HepG2 (cell line): Measurements from ENCODE around the gene CRKL. TPM values are rescaled to one million over a fixed set of nuclear protein-coding genes. Genes with fewer than 3 reads are reported as not detected.
A peak's percentile ranks its signal among the peaks of the same experiment; 100 is the strongest.

Source experiments
- ARNT ChIP-seq: fragments of 450-650 bp; IDR thresholded peaks from 2 replicates; pipeline ENCODE4 v1.6.1; 2017
- ATF7-NPFF ChIP-seq: sonication (generic); formaldehyde crosslinking; IDR thresholded peaks from 2 replicates; pipeline ENCODE4 v1.8.1; 2023; ENCODE audit warnings: mild to moderate bottlenecking, low read depth, missing genetic modification reagents, moderate library complexity
- CEBPB ChIP-seq: IDR thresholded peaks from 2 replicates; pipeline ENCODE4 v1.6.1; 2011; ENCODE audit warnings: low read depth, low read length, improper control_type of control experiment, borderline replicate concordance
- CHCHD3 ChIP-seq: sonication (generic); formaldehyde crosslinking; IDR thresholded peaks from 2 replicates; pipeline ENCODE4 v1.8.0; 2022; ENCODE audit warnings: mild to moderate bottlenecking, missing genetic modification reagents, moderate library complexity
- ETV5 ChIP-seq: IDR thresholded peaks from 2 replicates; pipeline ENCODE4 v1.6.1; 2018; ENCODE audit warnings: missing biosample characterization, missing genetic modification reagents, inconsistent platforms, borderline replicate concordance
- NFKBIZ ChIP-seq: IDR thresholded peaks from 2 replicates; pipeline ENCODE4 v1.6.1; 2018; ENCODE audit warnings: missing genetic modification reagents, missing compliant biosample characterization
- SAFB2 ChIP-seq: sonication (generic); formaldehyde crosslinking; IDR thresholded peaks from 2 replicates; pipeline ENCODE4 v1.5.1; 2020; ENCODE audit warnings: missing genetic modification reagents, low read depth, mild to moderate bottlenecking, borderline replicate concordance
- ZBTB8A ChIP-seq: sonication (generic); formaldehyde crosslinking; IDR thresholded peaks from 2 replicates; pipeline ENCODE4 v1.4.0; 2020; ENCODE audit warnings: mild to moderate bottlenecking, low read depth, missing genetic modification reagents, borderline replicate concordance
- ZNF501 ChIP-seq: sonication (generic); formaldehyde crosslinking; IDR thresholded peaks from 2 replicates; pipeline ENCODE4 v1.5.1; 2020; ENCODE audit warnings: mild to moderate bottlenecking, moderate library complexity, missing genetic modification reagents
- polyA plus RNA-seq, 8 experiments: library from polyadenylated mRNA; depleted of rRNA in 3 of 8; stranded (reverse) in 7 of 8; unstranded in 1 of 8; fragments of >200 nt; fragmentation: Illumina TruSeq in 4 of 8; extraction: Trizol in 4 of 8; gene quantifications; 2 replicates each; pipeline versions ENCODE4 v1.2.1 to v1.2.3, GENCODE V29; 2011 to 2016; ENCODE audit warnings: low read depth in 4 of 8, missing spikeins in 1 of 8, mixed read lengths in 1 of 8; ENCODE audit not compliant: insufficient read depth in 1 of 8
- total RNA-seq, 5 experiments: library from RNA; depleted of rRNA; stranded (reverse); fragments of >200 nt; fragmentation: Illumina TruSeq; extraction: Trizol; gene quantifications; 2 replicates each; pipeline ENCODE4 v1.2.3, GENCODE V29; 2016; ENCODE audit warnings: low read depth in 1 of 5
- TF ChIP-seq, protein P1 (sequence below): sonication (generic); formaldehyde crosslinking; IDR thresholded peaks from 2 replicates; pipeline ENCODE4 v1.4.0; 2020; ENCODE audit warnings: missing genetic modification reagents
- TF ChIP-seq, protein P2 (sequence below): sonication (generic); formaldehyde crosslinking; IDR thresholded peaks from 2 replicates; pipeline ENCODE4 v1.5.0; 2020; ENCODE audit warnings: missing genetic modification reagents
- TF ChIP-seq, protein P3 (sequence below): IDR thresholded peaks from 2 replicates; pipeline ENCODE4 v1.6.1; 2016; ENCODE audit warnings: low read depth, borderline replicate concordance
- TF ChIP-seq, protein P4 (sequence below): sonication (generic); formaldehyde crosslinking; IDR thresholded peaks from 2 replicates; pipeline ENCODE4; 2020; ENCODE audit warnings: missing genetic modification reagents, mild to moderate bottlenecking, borderline replicate concordance
- TF ChIP-seq, protein P5 (sequence below): IDR thresholded peaks from 2 replicates; pipeline ENCODE4 v1.6.1; 2012; ENCODE audit warnings: low read length, improper control_type of control experiment

CRKL gene
- total and polyA plus RNA-seq, 2 of the 13 experiments (the other 11 are each of a cell fraction or from before 2014, with no cell fraction given): 37.4 to 60.6 TPM

DNA sequence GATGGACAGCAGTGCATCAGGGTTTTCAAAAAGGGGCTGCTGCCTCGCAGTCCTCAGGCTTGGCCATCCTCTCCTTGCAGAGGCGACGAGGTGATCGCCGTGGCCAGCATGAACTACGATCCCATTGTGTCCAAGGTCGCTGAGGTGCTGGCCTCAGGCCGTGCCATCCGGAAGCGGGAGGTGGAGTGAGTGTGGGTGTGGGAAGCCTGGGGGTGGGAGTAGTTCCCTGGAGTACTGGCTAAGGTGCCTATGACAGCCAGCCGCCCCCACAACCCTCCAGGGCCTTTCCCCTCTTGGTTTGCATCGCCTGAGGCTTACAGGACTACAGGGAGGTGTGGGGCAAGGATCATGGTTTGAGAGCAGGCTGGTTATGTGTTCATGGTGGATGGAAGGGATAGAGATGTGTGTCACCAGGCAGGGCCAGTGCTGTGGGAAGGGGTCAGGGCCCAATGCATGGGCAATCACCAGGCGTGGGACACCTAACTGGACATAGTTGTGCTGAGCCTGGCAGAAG is 62.8 kb downstream of the CRKL start (continued):
- TF ChIP-seq, protein P1, sequence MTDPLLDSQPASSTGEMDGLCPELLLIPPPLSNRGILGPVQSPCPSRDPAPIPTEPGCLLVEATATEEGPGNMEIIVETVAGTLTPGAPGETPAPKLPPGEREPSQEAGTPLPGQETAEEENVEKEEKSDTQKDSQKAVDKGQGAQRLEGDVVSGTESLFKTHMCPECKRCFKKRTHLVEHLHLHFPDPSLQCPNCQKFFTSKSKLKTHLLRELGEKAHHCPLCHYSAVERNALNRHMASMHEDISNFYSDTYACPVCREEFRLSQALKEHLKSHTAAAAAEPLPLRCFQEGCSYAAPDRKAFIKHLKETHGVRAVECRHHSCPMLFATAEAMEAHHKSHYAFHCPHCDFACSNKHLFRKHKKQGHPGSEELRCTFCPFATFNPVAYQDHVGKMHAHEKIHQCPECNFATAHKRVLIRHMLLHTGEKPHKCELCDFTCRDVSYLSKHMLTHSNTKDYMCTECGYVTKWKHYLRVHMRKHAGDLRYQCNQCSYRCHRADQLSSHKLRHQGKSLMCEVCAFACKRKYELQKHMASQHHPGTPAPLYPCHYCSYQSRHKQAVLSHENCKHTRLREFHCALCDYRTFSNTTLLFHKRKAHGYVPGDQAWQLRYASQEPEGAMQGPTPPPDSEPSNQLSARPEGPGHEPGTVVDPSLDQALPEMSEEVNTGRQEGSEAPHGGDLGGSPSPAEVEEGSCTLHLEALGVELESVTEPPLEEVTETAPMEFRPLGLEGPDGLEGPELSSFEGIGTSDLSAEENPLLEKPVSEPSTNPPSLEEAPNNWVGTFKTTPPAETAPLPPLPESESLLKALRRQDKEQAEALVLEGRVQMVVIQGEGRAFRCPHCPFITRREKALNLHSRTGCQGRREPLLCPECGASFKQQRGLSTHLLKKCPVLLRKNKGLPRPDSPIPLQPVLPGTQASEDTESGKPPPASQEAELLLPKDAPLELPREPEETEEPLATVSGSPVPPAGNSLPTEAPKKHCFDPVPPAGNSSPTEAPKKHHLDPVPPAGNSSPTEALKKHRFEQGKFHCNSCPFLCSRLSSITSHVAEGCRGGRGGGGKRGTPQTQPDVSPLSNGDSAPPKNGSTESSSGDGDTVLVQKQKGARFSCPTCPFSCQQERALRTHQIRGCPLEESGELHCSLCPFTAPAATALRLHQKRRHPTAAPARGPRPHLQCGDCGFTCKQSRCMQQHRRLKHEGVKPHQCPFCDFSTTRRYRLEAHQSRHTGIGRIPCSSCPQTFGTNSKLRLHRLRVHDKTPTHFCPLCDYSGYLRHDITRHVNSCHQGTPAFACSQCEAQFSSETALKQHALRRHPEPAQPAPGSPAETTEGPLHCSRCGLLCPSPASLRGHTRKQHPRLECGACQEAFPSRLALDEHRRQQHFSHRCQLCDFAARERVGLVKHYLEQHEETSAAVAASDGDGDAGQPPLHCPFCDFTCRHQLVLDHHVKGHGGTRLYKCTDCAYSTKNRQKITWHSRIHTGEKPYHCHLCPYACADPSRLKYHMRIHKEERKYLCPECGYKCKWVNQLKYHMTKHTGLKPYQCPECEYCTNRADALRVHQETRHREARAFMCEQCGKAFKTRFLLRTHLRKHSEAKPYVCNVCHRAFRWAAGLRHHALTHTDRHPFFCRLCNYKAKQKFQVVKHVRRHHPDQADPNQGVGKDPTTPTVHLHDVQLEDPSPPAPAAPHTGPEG (CRISPR knock-in tag): no peak
- TF ChIP-seq NFKBIZ (CRISPR knock-in tag): no peak
- peak; percentile 96 for TF ChIP-seq ETV5
- TF ChIP-seq, protein P2, sequence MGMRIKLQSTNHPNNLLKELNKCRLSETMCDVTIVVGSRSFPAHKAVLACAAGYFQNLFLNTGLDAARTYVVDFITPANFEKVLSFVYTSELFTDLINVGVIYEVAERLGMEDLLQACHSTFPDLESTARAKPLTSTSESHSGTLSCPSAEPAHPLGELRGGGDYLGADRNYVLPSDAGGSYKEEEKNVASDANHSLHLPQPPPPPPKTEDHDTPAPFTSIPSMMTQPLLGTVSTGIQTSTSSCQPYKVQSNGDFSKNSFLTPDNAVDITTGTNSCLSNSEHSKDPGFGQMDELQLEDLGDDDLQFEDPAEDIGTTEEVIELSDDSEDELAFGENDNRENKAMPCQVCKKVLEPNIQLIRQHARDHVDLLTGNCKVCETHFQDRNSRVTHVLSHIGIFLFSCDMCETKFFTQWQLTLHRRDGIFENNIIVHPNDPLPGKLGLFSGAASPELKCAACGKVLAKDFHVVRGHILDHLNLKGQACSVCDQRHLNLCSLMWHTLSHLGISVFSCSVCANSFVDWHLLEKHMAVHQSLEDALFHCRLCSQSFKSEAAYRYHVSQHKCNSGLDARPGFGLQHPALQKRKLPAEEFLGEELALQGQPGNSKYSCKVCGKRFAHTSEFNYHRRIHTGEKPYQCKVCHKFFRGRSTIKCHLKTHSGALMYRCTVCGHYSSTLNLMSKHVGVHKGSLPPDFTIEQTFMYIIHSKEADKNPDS (CRISPR knock-in tag): peak; percentile 58; the same call in 1 of the 2 replicates
- no peak for TF ChIP-seq ATF7-NPFF (CRISPR knock-in tag)
- no peak for TF ChIP-seq ARNT
- peak; percentile 28; the same call in 1 of the 2 replicates for TF ChIP-seq ZNF501 (CRISPR knock-in tag)
- no peak for TF ChIP-seq CHCHD3 (CRISPR knock-in tag)
- TF ChIP-seq CEBPB: no peak
- TF ChIP-seq, protein P3, sequence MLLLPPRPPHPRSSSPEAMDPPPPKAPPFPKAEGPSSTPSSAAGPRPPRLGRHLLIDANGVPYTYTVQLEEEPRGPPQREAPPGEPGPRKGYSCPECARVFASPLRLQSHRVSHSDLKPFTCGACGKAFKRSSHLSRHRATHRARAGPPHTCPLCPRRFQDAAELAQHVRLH (CRISPR knock-in tag): no peak
- no peak for TF ChIP-seq SAFB2 (CRISPR knock-in tag)
- TF ChIP-seq, protein P4, sequence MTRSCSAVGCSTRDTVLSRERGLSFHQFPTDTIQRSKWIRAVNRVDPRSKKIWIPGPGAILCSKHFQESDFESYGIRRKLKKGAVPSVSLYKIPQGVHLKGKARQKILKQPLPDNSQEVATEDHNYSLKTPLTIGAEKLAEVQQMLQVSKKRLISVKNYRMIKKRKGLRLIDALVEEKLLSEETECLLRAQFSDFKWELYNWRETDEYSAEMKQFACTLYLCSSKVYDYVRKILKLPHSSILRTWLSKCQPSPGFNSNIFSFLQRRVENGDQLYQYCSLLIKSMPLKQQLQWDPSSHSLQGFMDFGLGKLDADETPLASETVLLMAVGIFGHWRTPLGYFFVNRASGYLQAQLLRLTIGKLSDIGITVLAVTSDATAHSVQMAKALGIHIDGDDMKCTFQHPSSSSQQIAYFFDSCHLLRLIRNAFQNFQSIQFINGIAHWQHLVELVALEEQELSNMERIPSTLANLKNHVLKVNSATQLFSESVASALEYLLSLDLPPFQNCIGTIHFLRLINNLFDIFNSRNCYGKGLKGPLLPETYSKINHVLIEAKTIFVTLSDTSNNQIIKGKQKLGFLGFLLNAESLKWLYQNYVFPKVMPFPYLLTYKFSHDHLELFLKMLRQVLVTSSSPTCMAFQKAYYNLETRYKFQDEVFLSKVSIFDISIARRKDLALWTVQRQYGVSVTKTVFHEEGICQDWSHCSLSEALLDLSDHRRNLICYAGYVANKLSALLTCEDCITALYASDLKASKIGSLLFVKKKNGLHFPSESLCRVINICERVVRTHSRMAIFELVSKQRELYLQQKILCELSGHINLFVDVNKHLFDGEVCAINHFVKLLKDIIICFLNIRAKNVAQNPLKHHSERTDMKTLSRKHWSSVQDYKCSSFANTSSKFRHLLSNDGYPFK (CRISPR knock-in tag): peak; percentile 58; the same call in 1 of the 2 replicates
- TF ChIP-seq, protein P5, sequence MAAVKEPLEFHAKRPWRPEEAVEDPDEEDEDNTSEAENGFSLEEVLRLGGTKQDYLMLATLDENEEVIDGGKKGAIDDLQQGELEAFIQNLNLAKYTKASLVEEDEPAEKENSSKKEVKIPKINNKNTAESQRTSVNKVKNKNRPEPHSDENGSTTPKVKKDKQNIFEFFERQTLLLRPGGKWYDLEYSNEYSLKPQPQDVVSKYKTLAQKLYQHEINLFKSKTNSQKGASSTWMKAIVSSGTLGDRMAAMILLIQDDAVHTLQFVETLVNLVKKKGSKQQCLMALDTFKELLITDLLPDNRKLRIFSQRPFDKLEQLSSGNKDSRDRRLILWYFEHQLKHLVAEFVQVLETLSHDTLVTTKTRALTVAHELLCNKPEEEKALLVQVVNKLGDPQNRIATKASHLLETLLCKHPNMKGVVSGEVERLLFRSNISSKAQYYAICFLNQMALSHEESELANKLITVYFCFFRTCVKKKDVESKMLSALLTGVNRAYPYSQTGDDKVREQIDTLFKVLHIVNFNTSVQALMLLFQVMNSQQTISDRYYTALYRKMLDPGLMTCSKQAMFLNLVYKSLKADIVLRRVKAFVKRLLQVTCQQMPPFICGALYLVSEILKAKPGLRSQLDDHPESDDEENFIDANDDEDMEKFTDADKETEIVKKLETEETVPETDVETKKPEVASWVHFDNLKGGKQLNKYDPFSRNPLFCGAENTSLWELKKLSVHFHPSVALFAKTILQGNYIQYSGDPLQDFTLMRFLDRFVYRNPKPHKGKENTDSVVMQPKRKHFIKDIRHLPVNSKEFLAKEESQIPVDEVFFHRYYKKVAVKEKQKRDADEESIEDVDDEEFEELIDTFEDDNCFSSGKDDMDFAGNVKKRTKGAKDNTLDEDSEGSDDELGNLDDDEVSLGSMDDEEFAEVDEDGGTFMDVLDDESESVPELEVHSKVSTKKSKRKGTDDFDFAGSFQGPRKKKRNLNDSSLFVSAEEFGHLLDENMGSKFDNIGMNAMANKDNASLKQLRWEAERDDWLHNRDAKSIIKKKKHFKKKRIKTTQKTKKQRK: no peak
- no peak for TF ChIP-seq ZBTB8A (CRISPR knock-in tag)
